Spleen (tissue), 11 donors: Measurements from ENCODE around the gene FSTL4. TPM values are rescaled to one million over a fixed set of nuclear protein-coding genes. Genes with fewer than 3 reads are reported as not detected.

ENCODE experiments used
- DNase-seq: peaks from one replicate; pipeline ENCODE4 v3.0.0-alpha.2; 2020
- H3K27ac ChIP-seq, 8 donors: fragments of 200-600 bp; sonication (generic) in 7 of 8; 1 replicate in 4 of 8; 2 replicates in 4 of 8; pipeline versions ENCODE4 v1.5.0 to v1.8.0; 2016 to 2021; ENCODE audit warnings: inconsistent platforms in 4 of 8, mild to moderate bottlenecking in 4 of 8, moderate library complexity in 1 of 8
- H3K27me3 ChIP-seq, 7 donors: fragments of 200-600 bp; sonication (generic) in 6 of 7; replicated peaks in 1 of 7; 1 replicate in 4 of 7; 2 replicates in 3 of 7; pipeline versions ENCODE4 v1.5.0 to v1.8.0; 2016 to 2021; ENCODE audit warnings: inconsistent platforms in 3 of 7, mild to moderate bottlenecking in 1 of 7
- H3K36me3 ChIP-seq, 6 donors: fragments of 200-600 bp; sonication (generic) in 5 of 6; 1 replicate in 4 of 6; 2 replicates in 2 of 6; pipeline versions ENCODE4 v1.5.0 to v1.8.0; 2016 to 2021; ENCODE audit warnings: inconsistent platforms in 2 of 6
- H3K4me1 ChIP-seq, 6 donors: fragments of 200-600 bp; sonication (generic) in 5 of 6; 1 replicate in 3 of 6; 2 replicates in 3 of 6; pipeline versions ENCODE4 v1.5.0 to v1.8.0; 2016 to 2021; ENCODE audit warnings: inconsistent platforms in 3 of 6
- H3K4me3 ChIP-seq, 8 donors: fragments of 200-600 bp; sonication (generic) in 7 of 8; 1 replicate in 4 of 8; 2 replicates in 4 of 8; pipeline versions ENCODE4 v1.5.0 to v1.8.0; 2016 to 2021; ENCODE audit warnings: inconsistent platforms in 4 of 8, mild to moderate bottlenecking in 4 of 8, moderate library complexity in 2 of 8
- H3K9me3 ChIP-seq, 8 donors: fragments of 200-600 bp; sonication (generic) in 7 of 8; 1 replicate in 4 of 8; 2 replicates in 4 of 8; pipeline versions ENCODE4 v1.5.0 to v1.8.0; 2016 to 2021; ENCODE audit warnings: inconsistent platforms in 4 of 8
- CTCF ChIP-seq, 11 experiments: fragments of 200-600 bp in 7 of 11; fragments of 450-650 bp in 4 of 11; sonication (generic) in 4 of 11; IDR thresholded peaks in 8 of 11; conservative IDR thresholded peaks in 3 of 11; 1 replicate in 7 of 11; 2 replicates in 4 of 11; pipeline versions ENCODE4 v1.4.0 to v1.8.0; 2016 to 2021; ENCODE audit warnings: antibody characterized with exemption in 11 of 11, inconsistent platforms in 4 of 11, mild to moderate bottlenecking in 1 of 11
- POLR2A ChIP-seq, 3 donors: fragments of 450-650 bp; IDR thresholded peaks; one replicate each; pipeline ENCODE4 v1.5.1; 2017; ENCODE audit warnings: antibody characterized with exemption in 3 of 3, mild to moderate bottlenecking in 1 of 3
- POLR2AphosphoS5 ChIP-seq, 3 donors: sonication (generic); formaldehyde crosslinking; IDR thresholded peaks; one replicate each; pipeline ENCODE4 v1.5.1; 2017; ENCODE audit warnings: antibody characterized with exemption in 3 of 3
- WGBS, 5 donors: extraction: QIAGEN DNeasy Blood & Tissue Kit in 3 of 5; methylation state at CpG; one replicate each; pipeline versions ENCODE4 v1.1.5 to v1.1.7; 2013 to 2018; 5-methylcytosine and 5-hydroxymethylcytosine counted together
- intact Hi-C: fragments of 100-400 bp; cut with DNase I; formaldehyde crosslinking; loops from one replicate; pipeline ENCODE4 v1.15.0; 2023; ENCODE audit warnings: low total_unique reads
- polyA plus RNA-seq, 3 donors: library from polyadenylated mRNA; stranded (reverse); fragments of 200-250 nt; gene quantifications; one replicate each; pipeline ENCODE4 v1.2.1, GENCODE V29; 2013
- total RNA-seq, 7 donors: library from RNA; depleted of rRNA in 3 of 7; stranded (reverse); fragments of >200 nt in 3 of 7; fragmentation: NEBNext Ultra II Directional in 4 of 7; extraction: Animal tissue kit (Norgen Biotek cat#: 25700) in 4 of 7; gene quantifications; one replicate each; pipeline versions ENCODE4 v1.1.0 to v1.2.1, GENCODE V29; 2016 to 2021
- donor health status: healthy with polysubstance abuse.
- donor health status: DM: no; HTN: no; CAD: no; lungs with moderate emphysema.
- donor health status: DM: no; HTN: no; CAD: no.
- donor health status: Bipolar disorder and iron deficiency.
- donor health status: healthy.
- donor health status: DM: no; HTN: no; CAD: no.
- donor health status: DM: yes; HTN: yes; CAD: no.

Gene FSTL4
- total and polyA plus RNA-seq, 10 donors = under 0.01 to 1.0 (median 0.37) TPM; not detected in 4

GRCh38 chr5:133314086-133314485 lies 298.3 kb downstream of the FSTL4 start:
- Histone ChIP-seq H3K9me3 (no peaks in the 10 kb centered on the region), H3K27me3 (no peaks in the 10 kb centered on the region), H3K4me1 (no peaks in the 10 kb centered on the region), H3K36me3 (no peaks in the 10 kb centered on the region), H3K4me3 (no peak overlapping the region), H3K27ac (no peak overlapping the region)
- TF ChIP-seq POLR2A (IDR thresholded peaks at IDR 0.05) (no peak), POLR2AphosphoS5 (IDR thresholded peaks at IDR 0.05) (no peak), CTCF (IDR thresholded peaks at IDR 0.05 in 8 of 11, conservative IDR thresholded peaks at IDR 0.05 in 3 of 11) (no peak)
- intact Hi-C loops = no loop called here
- 76 to 91% (median 88%) methylated on average over 3 to 7 of the region's 7 CpGs for WGBS, 5 donors
- DNase-seq = no peak

GRCh38 chr5:133311176-133311575 lies 301.2 kb downstream of the FSTL4 start:
- no peak for DNase-seq
- 85 to 97% (median 90%) methylated on average over 4 of the region's 4 CpGs for WGBS, 5 donors
- no peak overlapping the region for H3K4me3 ChIP-seq
- TF ChIP-seq POLR2AphosphoS5 (IDR thresholded peaks at IDR 0.05) = no peak
- no peak for TF ChIP-seq POLR2A (IDR thresholded peaks at IDR 0.05)
- no peak for TF ChIP-seq CTCF (IDR thresholded peaks at IDR 0.05 in 8 of 11, conservative IDR thresholded peaks at IDR 0.05 in 3 of 11)
- H3K27ac ChIP-seq = no peak overlapping the region
- H3K9me3 ChIP-seq = no peaks in the 10 kb centered on the region
- H3K27me3 ChIP-seq = no peaks in the 10 kb centered on the region
- H3K4me1 ChIP-seq = no peaks in the 10 kb centered on the region
- H3K36me3 ChIP-seq = no peaks in the 10 kb centered on the region
- intact Hi-C loops = no loop called here

- Histone ChIP-seq H3K27me3 (no peaks in the 10 kb centered on the region), H3K36me3 (no peaks in the 10 kb centered on the region), H3K4me1 (no peaks in the 10 kb centered on the region), H3K27ac (no peak overlapping the region), H3K9me3 (no peaks in the 10 kb centered on the region), H3K4me3 (no peak overlapping the region)
- intact Hi-C loops = no loop called here
- TF ChIP-seq POLR2A (IDR thresholded peaks at IDR 0.05) (no peak), POLR2AphosphoS5 (IDR thresholded peaks at IDR 0.05) (no peak), CTCF (IDR thresholded peaks at IDR 0.05 in 8 of 11, conservative IDR thresholded peaks at IDR 0.05 in 3 of 11) (no peak)
- 80 to 90% (median 86%) methylated on average over 7 of the region's 7 CpGs for WGBS, 5 donors
- DNase-seq = no peak
Observed at GRCh38 chr5:133309984-133310621, 302.2 kb downstream of the FSTL4 start.

- Histone ChIP-seq H3K4me3 (no peak overlapping the region), H3K4me1 (no peaks in the 10 kb centered on the region), H3K36me3 (no peaks in the 10 kb centered on the region), H3K27me3 (no peaks in the 10 kb centered on the region), H3K9me3 (no peaks in the 10 kb centered on the region), H3K27ac (no peak overlapping the region)
- 26 to 42% (median 39%) methylated on average over 6 of the region's 6 CpGs for WGBS, 5 donors
- intact Hi-C loops = no loop called here
- no peak for DNase-seq
- TF ChIP-seq POLR2AphosphoS5 (IDR thresholded peaks at IDR 0.05) (no peak), CTCF (IDR thresholded peaks at IDR 0.05 in 8 of 11, conservative IDR thresholded peaks at IDR 0.05 in 3 of 11) (no peak), POLR2A (IDR thresholded peaks at IDR 0.05) (no peak)
Observed at GRCh38 chr5:133309166-133309795, 303.1 kb downstream of the FSTL4 start.
